Testis (tissue), 2 donors: ENCODE measurements around the gene RTN4IP1.

Experiments used
- POLR2A ChIP-seq: fragments of 450-650 bp; IDR thresholded peaks from one replicate; pipeline ENCODE4 v1.6.1; 2017; ENCODE audit warnings: antibody characterized with exemption, mild to moderate bottlenecking, moderate library complexity
- TF ChIP-seq, protein P1 (sequence below), 3 experiments: fragments of 450-650 bp in 2 of 3; fragments of 200-600 bp in 1 of 3; sonication (generic) in 1 of 3; IDR thresholded peaks; one replicate each; pipeline ENCODE4 v1.5.1; 2016 to 2019; ENCODE audit warnings: antibody characterized with exemption in 3 of 3, mild to moderate bottlenecking in 2 of 3, moderate library complexity in 1 of 3

DNA sequence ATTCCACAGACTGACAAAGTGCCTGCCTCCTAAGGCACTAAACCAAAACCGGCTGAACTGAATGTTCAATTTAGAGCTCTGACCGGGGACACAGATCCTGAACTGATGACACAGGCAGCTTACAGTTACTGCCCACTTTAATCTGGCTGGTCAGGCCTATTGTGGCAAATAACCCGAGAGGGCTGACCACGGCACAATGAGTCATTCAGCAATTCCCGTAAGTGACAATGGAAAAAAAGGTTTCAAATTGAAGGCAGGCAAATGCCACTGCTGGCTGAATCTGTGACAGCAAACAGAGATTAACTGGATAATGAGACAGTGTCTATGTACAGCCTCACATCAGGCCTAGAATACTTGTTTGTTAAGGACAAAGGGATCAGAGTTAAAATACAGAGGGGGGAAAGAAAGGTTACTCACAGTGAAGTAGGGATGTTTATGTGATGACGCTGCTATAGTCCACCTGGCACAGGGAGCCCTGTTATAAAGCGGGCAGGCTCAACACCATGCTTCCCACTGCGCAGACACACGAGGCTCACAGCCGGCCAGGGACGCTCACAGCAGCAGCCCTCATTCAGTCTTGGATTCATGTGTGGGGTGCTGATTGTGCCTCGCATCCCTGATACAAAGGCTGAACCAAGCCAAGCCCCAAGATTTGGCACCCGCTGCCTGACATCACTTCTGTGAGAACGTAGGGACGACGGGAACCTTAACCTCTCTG lies 54.4 kb downstream of the RTN4IP1 start:
- no peak for TF ChIP-seq POLR2A
- TF ChIP-seq, protein P1, sequence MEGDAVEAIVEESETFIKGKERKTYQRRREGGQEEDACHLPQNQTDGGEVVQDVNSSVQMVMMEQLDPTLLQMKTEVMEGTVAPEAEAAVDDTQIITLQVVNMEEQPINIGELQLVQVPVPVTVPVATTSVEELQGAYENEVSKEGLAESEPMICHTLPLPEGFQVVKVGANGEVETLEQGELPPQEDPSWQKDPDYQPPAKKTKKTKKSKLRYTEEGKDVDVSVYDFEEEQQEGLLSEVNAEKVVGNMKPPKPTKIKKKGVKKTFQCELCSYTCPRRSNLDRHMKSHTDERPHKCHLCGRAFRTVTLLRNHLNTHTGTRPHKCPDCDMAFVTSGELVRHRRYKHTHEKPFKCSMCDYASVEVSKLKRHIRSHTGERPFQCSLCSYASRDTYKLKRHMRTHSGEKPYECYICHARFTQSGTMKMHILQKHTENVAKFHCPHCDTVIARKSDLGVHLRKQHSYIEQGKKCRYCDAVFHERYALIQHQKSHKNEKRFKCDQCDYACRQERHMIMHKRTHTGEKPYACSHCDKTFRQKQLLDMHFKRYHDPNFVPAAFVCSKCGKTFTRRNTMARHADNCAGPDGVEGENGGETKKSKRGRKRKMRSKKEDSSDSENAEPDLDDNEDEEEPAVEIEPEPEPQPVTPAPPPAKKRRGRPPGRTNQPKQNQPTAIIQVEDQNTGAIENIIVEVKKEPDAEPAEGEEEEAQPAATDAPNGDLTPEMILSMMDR (IDR thresholded peaks at IDR 0.05), result no peak
